Measurements from ENCODE around the gene CBY3. TPM values are rescaled to one million over a fixed set of nuclear protein-coding genes. Genes with fewer than 3 reads are reported as not detected.

Gene CBY3
- total and polyA plus RNA-seq, 2 of the 13 experiments (the other 11 are each of a cell fraction or from before 2014, with no cell fraction given): not detected

- peak; percentile 96 for TF ChIP-seq ZFY (CRISPR knock-in tag; IDR thresholded peaks at IDR 0.05)
- no peak for TF ChIP-seq ZNF839 (CRISPR knock-in tag; IDR thresholded peaks at IDR 0.05; ENCODE audit: borderline replicate concordance)
- peak; percentile 45 for TF ChIP-seq MED1 (CRISPR knock-in tag; IDR thresholded peaks at IDR 0.05)
- TF ChIP-seq HDAC6 (IDR thresholded peaks at IDR 0.05; ENCODE audit: low read depth, low read length): no peak
- peak; percentile 62; the same call in 1 of the 2 replicates for TF ChIP-seq ZIK1 (CRISPR knock-in tag; IDR thresholded peaks at IDR 0.05; ENCODE audit: borderline replicate concordance, low read depth)
- TF ChIP-seq IKZF5 (CRISPR knock-in tag; IDR thresholded peaks at IDR 0.05): peak; percentile 22; the same call in 1 of the 2 replicates
- no peak for TF ChIP-seq DMTF1 (CRISPR knock-in tag; IDR thresholded peaks at IDR 0.05)
- peak; percentile 57; the same call in 1 of the 2 replicates for TF ChIP-seq TMF1 (CRISPR knock-in tag; IDR thresholded peaks at IDR 0.05; ENCODE audit: low read depth)
- TF ChIP-seq GPN1 (CRISPR knock-in tag; IDR thresholded peaks at IDR 0.05; ENCODE audit: borderline replicate concordance): peak; percentile 41; the same call in 1 of the 2 replicates
- TF ChIP-seq ZNF781 (CRISPR knock-in tag; IDR thresholded peaks at IDR 0.05; ENCODE audit: borderline replicate concordance, not compliant biosample characterization): no peak
- TF ChIP-seq FOSL2 (CRISPR knock-in tag; IDR thresholded peaks at IDR 0.05): no peak
- TF ChIP-seq ZBTB21 (CRISPR knock-in tag; IDR thresholded peaks at IDR 0.05): peak; percentile 50; the same call in 1 of the 2 replicates
- 0 out of 2 replicates have a peak, but pooled peaks have one; percentile 21 for TF ChIP-seq ZNF12 (CRISPR knock-in tag; IDR thresholded peaks at IDR 0.05)
- 0 out of 2 replicates have a peak, but pooled peaks have one; percentile 79 for TF ChIP-seq KLF9 (CRISPR knock-in tag; IDR thresholded peaks at IDR 0.05; ENCODE audit: low read depth)
- TF ChIP-seq KLF12 (CRISPR knock-in tag; IDR thresholded peaks at IDR 0.05; ENCODE audit: borderline replicate concordance): peak; percentile 45
- TF ChIP-seq ZNF205 (CRISPR knock-in tag; IDR thresholded peaks at IDR 0.05): peak; percentile 32; the same call in 1 of the 2 replicates
- no peak for TF ChIP-seq TCF12 (IDR thresholded peaks at IDR 0.05)
- TF ChIP-seq TCF12 (CRISPR knock-in tag; IDR thresholded peaks at IDR 0.05): 0 out of 2 replicates have a peak, but pooled peaks have one; percentile 50
- TF ChIP-seq MIXL1 (CRISPR knock-in tag; IDR thresholded peaks at IDR 0.05): peak; percentile 5; the same call in 1 of the 2 replicates
- TF ChIP-seq ZFP1 (CRISPR knock-in tag; IDR thresholded peaks at IDR 0.05): no peak
- no peak for TF ChIP-seq HMGA1 (CRISPR knock-in tag; conservative IDR thresholded peaks at IDR 0.05)
- TF ChIP-seq CCDC6 (CRISPR knock-in tag; IDR thresholded peaks at IDR 0.05): peak; percentile 93
- peak; percentile 93 for TF ChIP-seq ZNF709 (CRISPR knock-in tag; IDR thresholded peaks at IDR 0.05)
- 0 out of 2 replicates have a peak, but pooled peaks have one; percentile 65 for TF ChIP-seq DZIP1 (CRISPR knock-in tag; IDR thresholded peaks at IDR 0.05)
- 0 out of 2 replicates have a peak, but pooled peaks have one; percentile 24 for TF ChIP-seq KLF13 (CRISPR knock-in tag; IDR thresholded peaks at IDR 0.05)
Observed at GRCh38 chr5:179698935-179699615, 18.2 kb upstream of the CBY3 start, which contains the start of gene CANX (continued).

Data from HepG2 (cell line).